ENCODE measurements around the gene PHC2.

- no peak for TF ChIP-seq CTCF (IDR thresholded peaks at IDR 0.05)
- TF ChIP-seq EZH2 (IDR thresholded peaks at IDR 0.05), result no peak
Measured at GRCh38 chr1:33361532-33362235, 69.2 kb downstream of the PHC2 start.
